Dermis microvascular lymphatic vessel endothelial cell (primary cell): Measurements from ENCODE around the gene CEP41. TPM values are rescaled to one million over a fixed set of nuclear protein-coding genes. Genes with fewer than 3 reads are reported as not detected.
"Not testable (repeated sequence)": the region's sequence is repeated elsewhere in the genome, so short reads cannot be mapped to it uniquely, and the experiment has no call there.

Source experiments
- DNase-seq, 2 donors: peaks; one replicate each; pipeline versions ENCODE4 v3.0.0 to v3.0.0-alpha.2; 2010; ENCODE audit warnings: low read depth in 2 of 2
- total RNA-seq: library from RNA; depleted of rRNA; stranded (reverse); fragments of >200 nt; gene quantifications from 2 replicates; pipeline ENCODE4 v1.2.1, GENCODE V29; 2014

CEP41 gene
- total RNA-seq, 1 donor from 2014 or later: 3.3 TPM

DNA sequence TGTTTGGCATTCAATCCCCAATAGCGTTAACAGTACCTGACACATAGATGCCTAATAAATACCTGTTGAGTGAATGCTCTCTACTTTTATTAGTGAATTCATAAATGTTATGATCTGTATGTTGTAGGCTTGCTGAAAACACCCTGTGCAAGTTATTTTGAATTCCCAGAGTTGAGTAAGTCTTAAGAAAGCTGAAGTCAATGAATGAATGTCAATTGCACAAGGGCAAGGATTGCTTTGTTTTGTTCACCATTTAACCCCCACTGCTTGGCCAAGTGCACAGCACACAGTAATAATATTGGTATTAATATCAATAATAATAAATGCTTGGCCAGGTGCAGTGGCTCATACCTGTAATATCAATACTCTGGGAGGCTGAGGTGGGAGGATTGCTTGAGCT is 50.3 kb downstream of the CEP41 start:
- no peak for DNase-seq

DNA sequence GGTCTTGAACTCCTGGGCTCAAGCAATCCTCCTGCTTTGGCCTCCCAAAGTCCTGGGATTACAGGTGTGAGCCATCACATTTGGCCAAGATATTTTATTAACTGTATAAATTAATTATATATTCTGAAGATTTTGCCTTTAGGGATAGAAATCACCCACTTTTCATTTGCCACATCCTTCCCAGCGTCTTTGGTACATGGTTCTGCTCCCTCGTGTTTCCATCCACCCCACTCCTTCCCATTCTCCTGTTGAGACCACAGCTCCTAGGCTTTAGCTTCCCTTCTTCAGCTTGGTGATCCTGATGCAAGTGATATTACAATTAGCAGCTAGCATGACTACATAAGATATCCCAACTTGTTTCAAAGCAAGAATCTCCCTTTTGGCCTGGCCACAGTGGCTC is 52.1 kb downstream of the CEP41 start:
- DNase-seq: no peak

DNA sequence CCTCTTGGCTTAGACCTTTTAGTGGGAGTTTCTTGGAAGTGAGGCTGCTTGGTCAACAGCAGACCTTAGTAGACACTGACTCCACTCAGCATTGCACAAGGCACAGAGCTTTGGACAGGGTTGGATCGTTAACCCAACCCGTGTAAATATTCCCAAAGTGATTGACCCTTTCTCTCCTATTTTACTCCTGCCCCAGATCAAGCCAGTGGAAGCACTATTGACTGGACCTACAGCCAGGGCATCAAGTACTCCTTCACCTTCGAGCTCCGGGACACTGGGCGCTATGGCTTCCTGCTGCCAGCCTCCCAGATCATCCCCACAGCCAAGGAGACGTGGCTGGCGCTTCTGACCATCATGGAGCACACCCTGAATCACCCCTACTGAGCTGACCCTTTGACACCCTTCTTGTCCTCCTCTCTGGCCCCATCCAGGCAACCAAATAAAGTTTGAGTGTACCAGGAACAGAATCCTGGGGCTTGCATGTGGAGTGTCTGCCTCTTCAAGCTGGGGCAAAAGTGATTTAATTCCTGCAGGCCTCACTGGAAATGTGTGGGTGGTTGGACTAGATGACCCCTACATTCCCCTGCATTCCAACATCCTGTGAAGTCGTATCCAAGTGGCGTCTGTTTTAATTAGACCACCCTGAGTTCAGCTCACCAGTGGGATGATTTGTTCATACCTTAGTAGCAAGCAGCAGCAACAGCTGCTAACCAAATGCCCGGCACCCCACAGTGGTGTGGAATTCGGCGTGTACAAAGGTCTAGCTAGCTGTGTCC is 53.0 kb downstream of the CEP41 start:
- DNase-seq: no peak

DNA sequence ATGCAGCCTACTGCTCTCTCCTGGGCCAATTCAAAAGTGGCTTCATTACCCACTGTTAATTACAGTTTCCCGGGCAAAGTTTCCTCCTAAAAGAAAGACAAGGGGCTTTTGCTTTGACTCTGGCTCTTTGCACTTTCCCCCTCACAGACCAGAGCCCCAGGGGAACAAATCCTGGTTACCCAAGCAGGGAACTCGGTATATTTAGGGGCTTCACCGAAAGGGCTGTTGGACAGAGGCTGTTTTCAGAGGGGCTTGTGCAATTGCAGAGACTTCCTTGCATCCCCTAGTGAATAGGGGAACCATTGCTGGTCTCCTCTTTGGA is 53.5 kb downstream of the CEP41 start:
- DNase-seq: no peak

DNA sequence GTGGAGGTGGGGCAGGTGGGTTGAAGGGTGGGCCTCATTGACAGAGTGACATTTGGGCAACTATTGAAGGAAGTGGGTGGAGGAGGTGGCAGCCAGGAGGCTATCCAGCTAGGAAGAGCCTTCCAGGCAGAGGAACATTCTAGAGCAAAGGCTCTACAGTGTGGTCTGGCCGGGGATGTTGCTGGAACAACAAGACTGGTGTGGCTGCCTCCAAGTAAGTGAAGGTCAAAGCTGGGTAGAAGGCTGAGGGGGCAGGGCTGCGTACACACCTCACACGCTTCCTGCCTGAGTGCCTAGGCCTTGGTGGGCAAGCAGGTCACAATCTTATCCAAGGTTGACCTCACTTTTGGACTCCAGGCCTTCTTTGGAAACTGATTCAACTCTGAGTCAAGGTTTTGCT is 53.9 kb downstream of the CEP41 start:
- no peak for DNase-seq

DNA sequence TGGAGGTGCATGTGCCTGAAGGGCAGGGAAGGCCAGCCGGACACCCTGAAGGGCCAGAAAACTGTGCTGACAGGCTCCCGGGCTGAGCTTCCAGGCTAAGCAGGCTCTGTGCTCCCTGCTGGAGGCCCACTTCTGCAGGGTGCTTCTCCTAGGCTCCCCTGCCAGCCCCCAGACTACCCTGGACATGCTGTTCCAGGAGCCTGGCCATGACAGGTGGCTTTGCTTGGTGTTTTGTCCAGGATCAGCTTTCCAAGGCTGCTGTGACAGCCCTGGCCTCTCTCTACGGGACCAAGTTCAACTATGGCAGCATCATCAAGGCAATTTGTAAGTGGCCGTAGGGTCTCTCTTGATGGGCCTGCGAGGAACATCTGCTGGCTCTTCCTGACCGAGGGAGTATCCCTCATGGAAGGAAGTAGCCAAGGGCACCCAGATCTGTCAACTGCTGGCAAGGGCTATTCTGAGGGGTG is 55.2 kb downstream of the CEP41 start:
- DNase-seq: no peak

DNA sequence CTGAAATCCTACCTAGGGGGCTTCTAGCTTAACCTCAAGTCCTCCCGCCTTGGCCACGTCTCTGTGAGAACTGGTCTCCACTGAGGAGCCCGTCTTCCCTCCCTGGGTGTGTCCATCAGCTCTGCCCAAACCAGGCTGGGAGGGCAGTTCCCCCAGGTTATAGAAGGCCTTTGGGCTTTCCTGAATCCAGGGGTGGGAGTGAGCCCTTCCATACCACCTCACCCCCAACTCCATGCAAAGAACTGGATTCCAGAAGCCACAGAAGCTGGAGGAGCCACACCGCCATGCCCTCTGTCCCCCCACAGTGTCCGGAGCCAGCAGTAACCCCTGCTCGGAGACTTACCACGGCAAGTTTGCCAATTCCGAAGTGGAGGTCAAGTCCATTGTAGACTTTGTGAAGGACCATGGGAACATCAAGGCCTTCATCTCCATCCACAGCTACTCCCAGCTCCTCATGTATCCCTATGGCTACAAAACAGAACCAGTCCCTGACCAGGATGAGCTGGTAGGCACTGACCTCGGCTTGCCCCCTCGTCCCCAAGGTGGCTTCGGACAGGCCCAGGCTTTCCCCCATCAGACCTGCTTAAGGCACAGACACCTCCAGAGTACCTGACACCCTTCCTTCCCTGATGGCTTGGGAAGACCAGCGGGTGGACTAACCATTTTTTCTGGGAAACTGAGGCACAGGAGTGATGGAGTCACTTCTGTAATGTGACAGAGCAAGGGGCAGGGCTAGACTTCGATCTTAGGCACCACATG is 55.8 kb downstream of the CEP41 start:
- DNase-seq: no peak

DNA sequence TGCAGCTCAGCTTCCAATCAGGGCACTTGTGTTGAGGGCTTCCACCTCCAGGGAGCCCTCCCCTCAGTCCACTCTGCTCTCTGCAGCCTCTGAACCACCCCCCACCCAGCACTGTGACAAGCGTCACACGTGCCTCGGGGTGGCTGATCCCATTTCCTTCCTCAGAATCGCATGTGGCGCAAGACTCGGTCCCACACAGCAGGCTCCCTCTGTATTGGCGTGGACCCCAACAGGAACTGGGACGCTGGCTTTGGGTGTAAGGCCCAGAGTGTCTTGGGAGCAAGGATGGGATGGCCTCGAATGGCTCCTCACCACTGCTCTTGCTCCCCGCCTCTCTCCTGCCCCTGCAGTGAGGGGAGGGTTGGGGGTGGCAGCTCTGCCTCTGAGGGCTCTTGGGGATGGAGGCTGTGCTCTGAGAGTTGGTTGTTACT is 56.4 kb downstream of the CEP41 start:
- peak in 1 of 2 donors; percentile 3 for DNase-seq

DNA sequence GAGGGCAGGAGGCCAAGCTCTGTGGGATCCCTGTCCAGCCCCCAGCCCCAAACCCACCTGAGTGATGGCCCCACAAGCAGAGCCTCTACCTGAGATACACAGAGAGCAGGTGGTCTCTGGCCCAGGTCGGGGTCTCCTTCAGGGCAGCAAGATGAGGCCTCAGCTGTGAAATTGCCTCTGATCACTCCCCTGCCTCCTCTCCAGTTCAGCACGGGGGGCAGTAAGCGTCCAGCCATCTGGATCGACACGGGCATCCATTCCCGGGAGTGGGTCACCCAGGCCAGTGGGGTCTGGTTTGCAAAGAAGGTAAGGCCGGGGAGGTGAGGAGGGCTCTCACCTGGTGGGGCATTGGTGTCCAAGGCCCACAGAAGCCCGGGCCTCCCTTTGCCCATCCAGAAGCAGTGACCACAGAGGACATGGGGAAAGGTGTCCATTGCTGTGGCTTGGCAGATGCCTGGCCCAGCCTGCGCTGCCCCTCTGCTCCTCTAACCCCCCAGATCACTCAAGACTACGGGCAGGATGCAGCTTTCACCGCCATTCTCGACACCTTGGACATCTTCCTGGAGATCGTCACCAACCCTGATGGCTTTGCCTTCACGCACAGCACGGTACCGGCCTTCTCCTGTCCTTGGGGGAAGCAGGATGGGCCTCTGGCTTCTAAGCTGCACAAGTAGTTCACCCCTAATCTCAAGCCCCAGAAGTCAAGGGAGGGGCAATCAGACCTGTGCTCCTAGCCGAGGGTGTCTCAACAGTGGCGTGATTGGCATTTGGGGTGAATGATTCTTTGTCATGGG is 57.4 kb downstream of the CEP41 start:
- no peak for DNase-seq

DNA sequence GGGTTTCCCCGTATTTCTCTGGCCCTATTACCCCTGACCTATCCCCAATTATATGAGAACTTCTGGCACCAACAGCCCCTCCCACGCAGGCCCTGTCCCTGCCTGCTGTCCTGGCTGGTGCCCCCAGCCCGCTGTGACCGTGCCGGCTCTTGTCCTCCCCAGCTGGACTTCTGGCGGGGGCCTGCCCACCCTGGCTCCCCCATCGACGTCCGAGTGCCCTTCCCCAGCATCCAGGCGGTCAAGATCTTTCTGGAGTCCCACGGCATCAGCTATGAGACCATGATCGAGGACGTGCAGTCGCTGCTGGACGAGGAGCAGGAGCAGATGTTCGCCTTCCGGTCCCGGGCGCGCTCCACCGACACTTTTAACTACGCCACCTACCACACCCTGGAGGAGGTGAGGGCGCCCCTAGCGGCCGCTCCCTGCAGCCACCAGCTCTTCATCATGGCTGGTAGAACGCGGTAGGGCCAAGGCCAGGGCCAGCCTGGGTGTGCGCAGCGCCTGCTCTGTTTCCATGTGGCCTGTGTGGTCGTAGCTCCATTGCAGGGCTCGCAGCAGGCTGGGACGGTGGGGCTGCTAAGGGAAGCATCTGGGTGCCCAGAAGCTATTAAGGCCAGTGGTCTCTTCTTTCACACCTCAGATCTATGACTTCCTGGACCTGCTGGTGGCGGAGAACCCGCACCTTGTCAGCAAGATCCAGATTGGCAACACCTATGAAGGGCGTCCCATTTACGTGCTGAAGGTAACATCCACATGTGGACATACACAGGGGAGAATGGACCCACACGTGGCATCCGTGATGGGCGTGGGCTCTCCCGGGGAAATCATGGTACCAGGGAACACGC is 59.1 kb downstream of the CEP41 start:
- DNase-seq: no peak

DNA sequence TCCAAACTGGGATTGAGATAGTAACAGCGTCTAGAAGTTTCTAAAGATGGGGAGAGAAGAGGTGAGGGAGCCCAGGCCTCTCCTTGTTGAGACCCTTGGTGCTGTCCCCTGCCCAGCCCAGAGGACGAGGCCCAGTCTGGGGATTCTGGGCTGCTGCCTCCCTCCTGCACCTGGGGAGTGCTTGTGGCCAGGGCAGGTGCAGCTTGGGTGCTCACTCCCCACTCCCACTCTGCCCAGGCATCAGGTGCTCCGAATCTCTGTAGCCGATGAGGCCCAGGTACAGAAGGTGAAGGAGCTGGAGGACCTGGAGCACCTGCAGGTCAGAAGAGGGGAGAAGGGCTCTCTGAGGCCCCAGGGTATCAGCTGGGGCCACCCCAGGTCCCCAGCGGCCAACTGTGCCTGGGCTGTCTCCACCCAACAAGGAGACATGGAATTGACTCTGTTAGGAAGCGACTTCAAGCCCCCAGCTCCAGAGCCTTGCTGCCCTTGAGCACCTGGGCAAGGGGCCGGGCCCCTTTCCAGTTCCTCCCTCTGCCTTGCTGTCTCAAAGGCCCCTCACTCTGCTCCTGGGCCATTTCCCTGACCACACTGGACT is 59.9 kb downstream of the CEP41 start:
- no peak for DNase-seq

DNA sequence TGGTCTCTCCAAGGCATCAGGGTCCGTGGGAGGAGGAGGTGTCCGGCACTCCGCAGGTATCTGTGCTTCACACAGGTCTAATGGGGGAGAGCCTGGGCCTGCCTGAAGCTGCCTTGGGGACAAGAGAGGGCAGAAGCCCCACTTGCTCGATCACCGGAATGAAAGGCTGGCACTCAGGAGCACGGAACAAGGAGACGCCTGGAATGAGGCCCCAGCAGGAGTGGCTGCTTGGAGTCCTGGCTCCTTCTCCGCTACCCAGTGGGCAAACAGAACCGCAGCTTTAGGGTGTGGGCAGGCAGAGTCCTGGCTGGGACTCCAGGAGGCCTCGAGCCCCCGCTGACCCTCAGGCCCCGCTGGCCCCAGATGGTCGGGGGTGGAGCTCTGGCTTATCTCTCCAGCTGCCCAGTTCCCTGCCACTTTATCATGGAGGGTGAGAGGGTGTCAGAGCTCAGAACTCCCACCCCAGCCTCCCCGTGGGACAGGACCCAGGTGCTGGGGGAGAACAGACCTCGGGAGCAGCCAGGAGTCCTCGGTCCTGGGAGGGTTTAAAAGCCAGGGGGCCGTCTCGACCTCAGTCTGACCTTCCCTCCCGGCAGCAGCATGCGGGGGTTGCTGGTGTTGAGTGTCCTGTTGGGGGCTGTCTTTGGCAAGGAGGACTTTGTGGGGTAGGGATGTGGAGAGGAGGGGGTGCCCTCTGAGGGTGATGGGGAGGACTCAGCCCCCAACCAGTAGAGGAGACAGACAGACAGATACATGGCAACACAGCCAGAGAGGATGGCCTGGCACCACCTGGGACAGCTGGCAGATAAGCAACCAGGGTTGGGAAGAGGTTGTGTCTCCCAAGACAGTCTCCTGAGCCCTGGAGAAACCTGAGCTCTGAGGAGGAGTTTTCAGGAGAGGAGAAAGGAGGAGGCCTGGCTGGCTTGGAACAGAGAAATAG is 60.6 kb downstream of the CEP41 start, which contains the start of gene CPA1:
TSS of gene CPA1 (plus strand) at position 574 of the 940 bp plus-strand sequence. CDS start at position 601, 27 bp downstream.
- no peak for DNase-seq

DNA sequence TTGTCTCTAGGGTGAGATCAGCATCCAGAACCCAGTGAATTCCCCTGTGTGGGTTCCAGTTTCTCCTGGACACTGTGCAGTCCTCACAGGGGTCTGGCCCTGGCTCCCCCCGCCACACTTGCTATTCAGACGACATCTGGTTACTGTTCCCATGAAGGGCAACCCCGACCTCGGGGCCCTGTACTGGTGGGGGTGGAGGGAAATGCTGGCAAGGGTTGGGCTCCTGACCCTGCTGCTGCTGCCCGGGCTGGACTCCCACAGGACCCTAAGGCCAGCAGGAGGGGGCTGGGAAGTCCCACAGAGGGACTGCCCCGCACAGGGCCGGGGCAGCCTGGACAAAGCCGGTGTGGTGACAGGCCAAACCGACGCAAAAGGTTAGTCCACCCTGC is 61.3 kb downstream of the CEP41 start:
- no peak for DNase-seq

DNA sequence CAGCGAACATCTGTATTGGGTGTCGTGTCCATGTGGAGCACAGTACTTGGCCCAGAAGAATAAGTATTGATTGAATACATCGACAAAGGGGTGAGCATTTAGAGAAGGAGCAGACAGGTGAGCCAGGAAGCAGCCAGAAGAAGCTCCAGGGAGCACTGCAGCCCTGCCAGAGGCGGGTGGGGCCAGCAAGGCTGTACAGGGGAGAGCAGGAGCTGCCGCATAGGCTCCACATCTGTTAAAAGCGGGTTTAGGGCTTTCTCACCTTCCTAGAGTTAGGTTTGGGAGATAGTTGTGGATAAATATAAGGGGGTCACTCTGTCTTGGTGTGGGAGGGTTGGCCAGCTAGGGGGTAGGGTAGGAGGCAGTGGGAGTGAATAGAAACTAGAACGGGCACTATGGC is 61.8 kb downstream of the CEP41 start:
- DNase-seq: no peak

DNA sequence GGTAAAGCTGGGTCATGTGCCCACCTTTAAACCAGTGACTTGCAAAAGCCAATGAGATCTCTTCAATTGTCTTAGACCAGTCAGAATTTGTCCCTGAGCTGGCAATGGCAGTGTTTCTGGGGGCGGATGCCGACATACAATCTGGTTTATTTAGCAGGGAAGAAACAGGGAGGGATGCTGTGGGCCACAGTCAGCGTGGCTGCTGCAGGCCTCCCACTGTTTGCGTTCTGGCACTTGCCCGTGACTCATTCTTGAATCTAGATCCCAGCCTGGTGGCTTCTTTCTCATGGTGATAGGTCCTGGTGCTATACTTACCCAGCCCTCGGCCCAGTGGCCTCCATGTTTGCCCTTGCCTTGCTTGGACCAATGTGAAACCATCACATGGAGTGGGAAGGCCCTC is 63.6 kb downstream of the CEP41 start:
- DNase-seq: no peak

DNA sequence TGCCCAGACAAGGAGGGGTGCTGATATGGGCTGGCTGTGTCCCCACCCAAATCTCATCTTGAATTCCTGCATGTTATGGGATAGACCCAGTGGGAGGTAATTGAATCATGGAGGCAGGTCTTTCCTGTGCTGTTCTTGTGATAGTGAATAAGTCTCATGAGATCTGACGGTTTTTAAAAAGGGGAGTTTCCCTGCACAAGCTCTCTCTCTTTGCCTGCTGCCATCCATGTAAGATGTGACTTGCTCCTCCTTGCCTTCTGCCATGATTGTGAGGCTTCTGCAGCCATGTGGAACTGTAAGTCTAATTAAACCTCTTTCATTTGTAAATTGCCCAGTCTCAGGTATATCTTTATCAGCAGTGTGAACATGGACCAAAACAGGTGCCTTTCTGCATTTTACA is 64.4 kb downstream of the CEP41 start:
- DNase-seq: not testable (repeated sequence)

DNA sequence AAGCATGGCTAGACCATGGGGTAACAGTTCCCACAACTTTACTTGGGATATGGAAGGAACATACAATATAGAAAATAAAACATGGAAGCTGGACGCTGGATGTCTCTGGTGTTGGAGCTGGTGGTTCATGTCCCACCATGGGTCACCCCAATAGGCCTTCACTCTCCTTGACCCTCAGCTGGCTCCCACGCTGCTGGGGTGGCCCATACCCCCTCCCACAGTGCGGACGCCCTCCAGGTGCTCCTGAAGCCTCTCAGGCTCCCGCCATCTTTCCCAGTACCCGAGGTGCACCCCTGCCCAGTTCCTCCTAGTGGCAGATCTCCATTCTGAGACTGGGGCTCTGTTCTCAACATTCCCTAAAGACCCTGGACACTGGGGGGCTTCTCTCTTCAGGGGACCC is 66.3 kb downstream of the CEP41 start:
- no peak for DNase-seq

DNA sequence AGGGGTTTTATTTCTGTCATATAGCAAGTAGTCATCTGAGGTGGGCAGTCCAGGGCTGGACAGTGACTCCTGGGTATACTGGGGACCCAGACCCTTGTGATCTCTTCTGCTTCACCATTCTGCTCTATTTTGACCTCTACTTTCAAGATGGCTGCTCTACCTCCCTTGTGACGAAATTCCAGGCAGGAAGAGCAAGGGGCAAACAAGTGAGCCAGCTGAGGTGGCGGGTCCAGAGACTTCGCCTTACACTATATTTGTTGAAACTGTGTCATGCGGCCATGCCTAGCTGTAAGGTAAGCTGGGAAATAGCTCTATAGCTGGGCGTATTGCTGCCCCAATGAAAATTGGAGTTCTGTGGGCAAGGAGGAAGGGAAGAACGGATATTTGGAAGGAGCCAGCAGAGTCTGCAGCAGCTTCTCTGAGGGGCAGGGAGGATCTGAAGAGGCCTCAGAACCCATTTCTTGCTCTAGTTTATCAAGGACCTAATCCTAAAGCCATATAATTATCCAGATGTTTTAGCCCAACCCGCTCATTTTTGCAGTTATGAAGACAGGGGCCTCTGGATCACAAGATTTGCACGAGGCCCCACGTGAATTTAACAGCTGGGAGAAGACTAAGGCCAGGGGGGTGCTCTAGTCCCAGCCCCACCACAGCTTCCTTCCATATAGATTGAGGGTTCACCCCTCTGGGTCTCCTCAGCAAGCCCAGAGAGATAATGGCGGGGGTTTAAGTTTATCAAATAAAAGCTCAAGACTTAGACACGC is 68.2 kb downstream of the CEP41 start:
- no peak for DNase-seq

DNA sequence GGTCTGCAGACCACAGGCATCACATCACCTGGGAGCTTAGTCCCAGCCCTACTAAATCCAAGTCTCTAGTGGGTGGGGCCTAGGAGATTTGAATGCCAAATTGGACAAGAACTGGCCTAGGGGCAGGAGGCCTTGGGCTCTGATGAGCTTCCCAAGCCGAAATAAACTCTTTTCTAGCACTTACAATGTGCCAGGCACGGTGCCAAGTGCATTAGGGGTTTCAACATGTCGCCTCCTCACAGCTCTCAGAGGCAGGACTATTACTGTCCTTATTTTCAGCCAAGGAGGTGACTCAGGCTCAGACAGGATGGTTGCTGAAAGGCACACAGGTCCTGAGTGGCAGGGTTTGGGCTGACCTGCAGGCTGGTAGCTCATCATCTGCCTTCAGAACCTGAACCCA is 69.8 kb downstream of the CEP41 start:
- no peak for DNase-seq
